ENCODE data around the gene ANXA6. TPM values are rescaled to one million over a fixed set of nuclear protein-coding genes. Genes with fewer than 3 reads are reported as not detected.

ANXA6 gene
- total and polyA plus RNA-seq, 10 of the 15 experiments (the other 5 are each of a cell fraction or from before 2014, with no cell fraction given), result 44.0 to 571 (median 465) TPM

DNA sequence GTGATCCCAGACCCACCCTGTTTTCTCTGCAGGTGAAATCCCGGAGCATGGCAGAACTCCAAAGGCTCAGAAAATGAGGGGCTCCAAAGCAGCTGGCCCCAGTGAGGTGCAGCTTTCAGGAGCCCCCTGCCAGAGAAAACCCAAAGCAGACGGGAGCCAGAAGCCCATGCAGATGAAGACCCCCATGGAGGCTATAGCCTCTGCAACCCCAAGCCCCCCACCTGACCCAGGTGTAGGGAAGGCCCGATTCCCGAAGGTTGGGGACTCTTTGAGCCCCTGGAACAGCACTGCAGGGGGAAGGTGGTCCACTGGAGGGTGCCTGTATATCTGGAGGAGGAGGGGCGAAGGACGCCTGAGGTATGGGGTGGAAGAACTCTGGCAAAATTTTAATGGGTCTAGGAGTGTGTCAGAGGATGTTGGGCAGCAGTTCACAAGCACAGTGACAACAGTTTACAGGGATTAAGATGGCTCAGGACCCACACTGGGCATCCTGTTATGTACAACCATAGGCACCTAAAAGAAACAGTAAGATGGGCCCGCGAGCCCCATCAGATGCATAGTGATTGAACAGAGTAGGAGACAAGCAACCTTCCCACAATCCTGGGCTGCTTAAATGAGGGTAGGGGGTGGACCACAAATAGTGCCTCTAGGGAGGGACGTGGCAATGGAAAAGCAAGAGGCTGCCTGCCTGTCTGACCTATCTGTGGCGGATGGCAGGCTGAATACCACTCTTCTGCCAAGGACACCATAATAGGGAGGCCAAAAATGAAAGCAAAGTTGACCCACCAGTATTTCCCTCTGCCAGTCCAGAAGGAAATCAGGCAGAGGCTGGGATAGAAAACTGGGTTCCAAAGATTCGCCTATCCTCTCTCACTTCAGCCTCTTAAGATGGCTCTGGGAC, 16.4 kb upstream of the ANXA6 start:
- no peak overlapping the region for H3K27ac ChIP-seq (ENCODE audit: control insufficient read depth, insufficient read depth)
- H3K36me3 ChIP-seq (ENCODE audit: control insufficient read depth in 2 of 2, insufficient read depth in 2 of 2, low read length in 1 of 2), result no peaks in the 10 kb centered on the region; a peak in 2 of 4 replicates
- intact Hi-C loops (cut with micrococcal nuclease; ENCODE audit: unreplicated experiment) (no loop called here), in situ Hi-C loops (cut with MboI) (no loop called here)
- SMC1A ChIA-PET (ENCODE audit: uncharacterized antibody, unreplicated experiment), result interaction anchor here (1.1 to 35.3 kb wide), 3 partner anchors 38 to 124 kb away, joined by 3 to 1132 read pairs (median 3); no protein-coding TSS in a partner anchor
- RAD21 ChIA-PET (ENCODE audit: unreplicated experiment), result interaction anchor here (1.0 kb wide), 1 partner anchor 65 kb away, joined by 3 read pairs; no protein-coding TSS in a partner anchor
- H3K4me3 ChIP-seq, result no peak overlapping the region
- TF ChIP-seq ZNF384 (IDR thresholded peaks at IDR 0.05; ENCODE audit: borderline replicate concordance, low read depth, low read length), result no peak
- no peak for TF ChIP-seq SMC3 (IDR thresholded peaks at IDR 0.05; ENCODE audit: borderline replicate concordance, low read length)
- TF ChIP-seq POU2F2 (IDR thresholded peaks at IDR 0.05; ENCODE audit: borderline replicate concordance, low read depth, low read length), result no peak
- no peak for TF ChIP-seq YY1 (IDR thresholded peaks at IDR 0.05; ENCODE audit: low read depth, low read length)
- no peak for TF ChIP-seq ZNF217 (IDR thresholded peaks at IDR 0.05)
- no peak for TF ChIP-seq CTCF (IDR thresholded peaks at IDR 0.05 in 2 of 3, conservative IDR thresholded peaks at IDR 0.05 in 1 of 3; ENCODE audit: control insufficient read depth in 2 of 3, extremely low read depth in 1 of 3, insufficient read depth in 1 of 3, low read depth in 3 of 3, low read length in 3 of 3)
- TF ChIP-seq MAX (IDR thresholded peaks at IDR 0.05; ENCODE audit: low read depth, low read length), result no peak
- no peak for TF ChIP-seq SRF (IDR thresholded peaks at IDR 0.05; ENCODE audit: low read depth in 2 of 2, low read length in 2 of 2)
- TF ChIP-seq GATAD2B (conservative IDR thresholded peaks at IDR 0.05; ENCODE audit: low read depth), result no peak
- no peak for TF ChIP-seq ETV6 (conservative IDR thresholded peaks at IDR 0.05 in 1 of 2, IDR thresholded peaks at IDR 0.05 in 1 of 2; ENCODE audit: borderline replicate concordance in 1 of 2, low read depth in 1 of 2)
- no peak for TF ChIP-seq TCF3 (IDR thresholded peaks at IDR 0.05; ENCODE audit: borderline replicate concordance, insufficient read depth, low read depth, low read length)
- TF ChIP-seq TCF7 (IDR thresholded peaks at IDR 0.05; ENCODE audit: borderline replicate concordance), result no peak
- TF ChIP-seq CBX5 (IDR thresholded peaks at IDR 0.05; ENCODE audit: low read depth), result no peak
- no peak for TF ChIP-seq IRF4 (IDR thresholded peaks at IDR 0.05; ENCODE audit: low read depth, low read length)
- no peak for TF ChIP-seq RUNX3 (IDR thresholded peaks at IDR 0.05; ENCODE audit: low read length)
- WGBS (ENCODE audit: insufficient coverage, insufficient replicate concordance, low lambda C conversion rate, missing lambda C conversion rate), result 91% methylated on average over 11 of the region's 11 CpGs
- FAIRE-seq, result no peak
- CTCF ChIA-PET, result interaction anchor here (0.6 to 40.1 kb wide), 8 partner anchors 9 to 124 kb away, joined by 3 to 1107 read pairs (median 5); no protein-coding TSS in a partner anchor
- ATAC-seq, result no peak
- no peaks in the 10 kb centered on the region for H4K20me1 ChIP-seq (ENCODE audit: control insufficient read depth, insufficient read depth)
- no TSS peak for BruUV-seq (replicated peaks)
- no peak for DNase-seq (ENCODE audit: low read depth, low spot score)
- H3K4me2 ChIP-seq (ENCODE audit: control insufficient read depth, insufficient read depth), result no peak overlapping the region
- H3K4me1 ChIP-seq (ENCODE audit: control insufficient read depth, insufficient read depth, low read length), result no peaks in the 10 kb centered on the region
- H3K79me2 ChIP-seq (ENCODE audit: control insufficient read depth, insufficient read depth, low read length), result no peaks in the 10 kb centered on the region
- no peaks in the 10 kb centered on the region for H3K9me3 ChIP-seq (replicated peaks; ENCODE audit: control insufficient read depth, insufficient read depth, low read length)
- H2AFZ ChIP-seq (ENCODE audit: control insufficient read depth, low read depth, low read length), result no peak overlapping the region
- POLR2A ChIA-PET, result no interaction called here
- no peak overlapping the region for H3K9ac ChIP-seq (ENCODE audit: control insufficient read depth, insufficient read depth, low read length)
- no peaks in the 10 kb centered on the region for H3K27me3 ChIP-seq (replicated peaks in 1 of 2; ENCODE audit: control insufficient read depth in 2 of 2, insufficient read depth in 2 of 2, low read length in 1 of 2)
